ENCODE results near the gene CARD6.
"Not testable (repeated sequence)": the region's sequence is repeated elsewhere in the genome, so short reads cannot be mapped to it uniquely, and the experiment has no call there.

CARD6 gene

GRCh38 chr5:40879163-40879942 lies 38.2 kb downstream of the CARD6 start:
- Histone ChIP-seq H3K27me3 (ENCODE audit: control insufficient read depth in 1 of 2, insufficient read depth in 2 of 2, low read length in 2 of 2) (no peaks in the 10 kb centered on the region), H3K36me3 (ENCODE audit: insufficient read depth, low read length) (no peaks in the 10 kb centered on the region), H3K27ac (ENCODE audit: low read depth, low read length) (no peak overlapping the region), H3K9me3 (ENCODE audit: low read length) (no peaks in the 10 kb centered on the region), H3K4me1 (ENCODE audit: insufficient read depth, low read length) (no peaks in the 10 kb centered on the region), H3K4me3 (ENCODE audit: low read depth in 1 of 2, low read length in 2 of 2) (no peak overlapping the region), H3K9ac (ENCODE audit: low read length) (no peak overlapping the region)

GRCh38 chr5:40882291-40882690 lies 41.1 kb downstream of the CARD6 start:
- Histone ChIP-seq H3K9ac (ENCODE audit: low read length) (no peak overlapping the region), H3K4me3 (ENCODE audit: low read depth in 1 of 2, low read length in 2 of 2) (no peak overlapping the region), H3K9me3 (ENCODE audit: low read length) (no peaks in the 10 kb centered on the region), H3K4me1 (ENCODE audit: insufficient read depth, low read length) (no peaks in the 10 kb centered on the region), H3K36me3 (ENCODE audit: insufficient read depth, low read length) (no peaks in the 10 kb centered on the region), H3K27me3 (ENCODE audit: control insufficient read depth in 1 of 2, insufficient read depth in 2 of 2, low read length in 2 of 2) (no peaks in the 10 kb centered on the region), H3K27ac (ENCODE audit: low read depth, low read length) (no peak overlapping the region)

DNA sequence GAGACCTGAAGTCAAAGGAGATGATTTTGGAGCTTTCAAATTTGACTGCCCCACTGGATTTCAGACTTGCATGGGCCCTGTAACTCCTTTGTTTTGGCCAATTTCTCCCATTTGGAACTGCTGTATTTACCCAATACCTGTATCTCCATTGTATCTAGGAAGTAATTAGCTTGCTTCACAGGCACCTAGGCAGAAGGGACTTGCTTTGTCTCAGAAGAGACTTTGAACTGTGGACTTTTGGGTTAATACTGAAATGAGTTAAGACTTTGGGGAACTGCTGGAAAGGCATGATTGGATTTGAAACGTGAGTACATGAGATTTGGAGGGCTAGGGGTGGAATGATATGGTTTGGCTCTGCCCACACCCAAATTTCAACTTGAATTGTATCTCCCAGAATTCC lies 41.9 kb downstream of the CARD6 start:
- H3K27me3 ChIP-seq (ENCODE audit: control insufficient read depth in 1 of 2, insufficient read depth in 2 of 2, low read length in 2 of 2); H3K36me3 ChIP-seq (ENCODE audit: insufficient read depth, low read length); H3K9me3 ChIP-seq (ENCODE audit: low read length); H3K4me1 ChIP-seq (ENCODE audit: insufficient read depth, low read length); H3K4me3 ChIP-seq (ENCODE audit: low read depth in 1 of 2, low read length in 2 of 2); H3K27ac ChIP-seq (ENCODE audit: low read depth, low read length); H3K9ac ChIP-seq (ENCODE audit: low read length): not testable (repeated sequence)

DNA sequence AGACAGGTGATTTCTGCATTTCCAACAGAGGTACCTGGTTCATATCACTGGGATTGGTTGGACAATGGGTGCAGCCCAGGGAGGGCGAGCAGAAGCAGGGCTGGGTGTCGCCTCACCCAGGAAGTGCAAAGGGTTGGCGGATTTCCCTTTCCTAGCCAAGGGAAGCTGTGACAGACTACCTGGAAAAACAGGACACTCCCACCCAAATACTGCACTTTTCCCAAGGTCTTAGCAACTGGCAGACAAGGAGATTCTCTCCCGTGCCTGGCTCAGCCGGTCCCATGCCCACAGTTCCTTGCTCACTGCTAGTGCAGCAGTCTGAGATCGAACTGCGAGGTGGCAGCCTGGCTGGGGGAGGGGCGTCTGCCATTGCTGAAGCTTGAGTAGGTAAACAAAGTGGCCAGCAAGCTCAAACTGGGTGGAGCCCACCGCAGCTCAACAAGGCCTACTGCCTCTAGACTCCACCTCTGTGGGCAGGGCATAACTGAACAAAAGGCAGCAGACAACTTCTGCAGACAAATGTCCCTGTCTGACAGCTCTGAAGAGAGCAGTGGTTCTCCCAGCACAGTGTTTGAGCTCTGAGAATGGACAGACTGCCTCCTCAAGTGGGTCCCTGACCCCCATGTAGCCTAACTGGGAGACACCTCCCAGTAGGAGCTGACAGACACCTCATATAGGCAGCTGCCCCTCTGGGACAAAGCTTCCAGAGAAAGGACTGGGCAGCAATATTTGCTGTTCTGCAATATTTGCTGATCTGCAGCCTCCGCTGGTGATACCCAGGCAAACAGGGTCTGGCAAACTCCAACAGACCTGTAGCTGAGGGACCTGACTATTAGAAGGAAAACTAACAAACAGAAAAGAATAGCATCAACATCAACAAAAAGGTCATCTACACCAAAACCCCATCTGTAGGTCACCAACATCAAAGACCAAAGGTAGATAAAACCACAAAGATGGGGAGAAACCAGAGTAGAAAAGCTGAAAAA lies 54.6 kb downstream of the CARD6 start:
- not testable (repeated sequence) for H3K4me1 ChIP-seq (ENCODE audit: insufficient read depth, low read length); H3K9ac ChIP-seq (ENCODE audit: low read length); H3K4me3 ChIP-seq (ENCODE audit: low read depth in 1 of 2, low read length in 2 of 2); H3K36me3 ChIP-seq (ENCODE audit: insufficient read depth, low read length); H3K27ac ChIP-seq (ENCODE audit: low read depth, low read length); H3K27me3 ChIP-seq (ENCODE audit: control insufficient read depth in 1 of 2, insufficient read depth in 2 of 2, low read length in 2 of 2); H3K9me3 ChIP-seq (ENCODE audit: low read length)

GRCh38 chr5:40904205-40904993 lies 63.2 kb downstream of the CARD6 start:
- Histone ChIP-seq H3K9me3 (ENCODE audit: low read length) (no peaks in the 10 kb centered on the region), H3K27me3 (ENCODE audit: control insufficient read depth in 1 of 2, insufficient read depth in 2 of 2, low read length in 2 of 2) (no peaks in the 10 kb centered on the region), H3K4me3 (ENCODE audit: low read depth in 1 of 2, low read length in 2 of 2) (no peak overlapping the region), H3K36me3 (ENCODE audit: insufficient read depth, low read length) (no peaks in the 10 kb centered on the region), H3K27ac (ENCODE audit: low read depth, low read length) (no peak overlapping the region), H3K4me1 (ENCODE audit: insufficient read depth, low read length) (no peaks in the 10 kb centered on the region), H3K9ac (ENCODE audit: low read length) (no peak overlapping the region)

GRCh38 chr5:40904994-40905306 lies 63.8 kb downstream of the CARD6 start:
- Histone ChIP-seq H3K4me1 (ENCODE audit: insufficient read depth, low read length) (no peaks in the 10 kb centered on the region), H3K27ac (ENCODE audit: low read depth, low read length) (no peak overlapping the region), H3K4me3 (ENCODE audit: low read depth in 1 of 2, low read length in 2 of 2) (no peak overlapping the region), H3K9ac (ENCODE audit: low read length) (no peak overlapping the region), H3K9me3 (ENCODE audit: low read length) (no peaks in the 10 kb centered on the region), H3K36me3 (ENCODE audit: insufficient read depth, low read length) (no peaks in the 10 kb centered on the region), H3K27me3 (ENCODE audit: control insufficient read depth in 1 of 2, insufficient read depth in 2 of 2, low read length in 2 of 2) (no peaks in the 10 kb centered on the region)

- no peak overlapping the region for H3K4me3 ChIP-seq (ENCODE audit: low read depth in 1 of 2, low read length in 2 of 2)
- H3K27ac ChIP-seq (ENCODE audit: low read depth, low read length): no peak overlapping the region
- no peaks in the 10 kb centered on the region for H3K27me3 ChIP-seq (ENCODE audit: control insufficient read depth in 1 of 2, insufficient read depth in 2 of 2, low read length in 2 of 2)
- no peaks in the 10 kb centered on the region for H3K9me3 ChIP-seq (ENCODE audit: low read length)
- no peak overlapping the region for H3K9ac ChIP-seq (ENCODE audit: low read length)
- no peaks in the 10 kb centered on the region for H3K4me1 ChIP-seq (ENCODE audit: insufficient read depth, low read length)
- no peaks in the 10 kb centered on the region for H3K36me3 ChIP-seq (ENCODE audit: insufficient read depth, low read length)
Measured at GRCh38 chr5:40906351-40906751, 65.2 kb downstream of the CARD6 start.

DNA sequence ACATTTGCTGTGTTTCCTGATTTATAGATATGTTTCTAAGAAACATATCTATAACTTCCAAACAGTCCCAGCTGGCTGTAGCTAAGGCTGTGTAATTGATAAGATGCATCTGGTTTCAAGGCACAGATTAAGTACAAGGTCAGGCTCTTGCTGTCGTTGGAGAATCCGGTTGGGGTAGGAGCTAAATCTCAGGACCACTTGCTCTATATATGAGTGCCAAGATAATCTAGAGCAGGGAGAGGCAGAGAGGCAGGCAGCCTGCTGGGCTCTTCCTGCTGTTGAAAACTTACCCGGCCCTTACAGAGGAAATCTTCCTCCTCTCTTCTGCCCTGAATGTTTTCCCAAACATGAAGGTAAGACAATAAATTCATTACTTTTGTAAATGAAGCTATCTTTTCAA lies 68.1 kb downstream of the CARD6 start, which contains the start of gene C7:
Gene C7, plus strand, starts transcription at position 234 of the 400 bp plus-strand sequence. Its CDS starts 114 bp downstream, at position 348.
- Histone ChIP-seq H3K4me1 (ENCODE audit: insufficient read depth, low read length) (no peaks in the 10 kb centered on the region), H3K9ac (ENCODE audit: low read length) (no peak within 1 kb of the TSS), H3K4me3 (ENCODE audit: low read depth in 1 of 2, low read length in 2 of 2) (peak within 1 kb of the TSS in 1 of 2 donors; percentile 35), H3K9me3 (ENCODE audit: low read length) (no peaks in the 10 kb centered on the region), H3K27ac (ENCODE audit: low read depth, low read length) (no peak within 1 kb of the TSS), H3K36me3 (ENCODE audit: insufficient read depth, low read length) (no peaks in the 10 kb centered on the region), H3K27me3 (ENCODE audit: control insufficient read depth in 1 of 2, insufficient read depth in 2 of 2, low read length in 2 of 2) (no peaks in the 10 kb centered on the region)

DNA sequence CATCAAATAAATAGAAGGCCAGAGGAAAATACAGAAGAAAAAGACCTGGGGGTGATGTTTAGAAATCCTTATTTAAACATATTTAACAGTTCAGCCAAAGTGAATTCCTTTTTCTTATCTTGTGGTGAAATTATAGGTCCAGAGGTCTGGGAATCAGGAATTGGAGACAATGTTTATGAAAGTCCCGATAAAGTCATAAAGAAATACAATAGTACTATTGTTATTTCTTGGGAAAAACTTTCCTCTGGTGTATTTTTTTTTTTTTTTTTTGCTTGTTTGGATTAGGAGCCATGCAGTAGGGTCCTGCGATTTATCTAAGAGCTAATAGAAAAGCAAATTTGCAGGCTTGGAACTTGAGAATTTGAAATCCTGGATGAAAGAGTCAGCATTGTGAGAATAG lies 68.6 kb downstream of the CARD6 start:
- no peaks in the 10 kb centered on the region for H3K27me3 ChIP-seq (ENCODE audit: control insufficient read depth in 1 of 2, insufficient read depth in 2 of 2, low read length in 2 of 2)
- H3K36me3 ChIP-seq (ENCODE audit: insufficient read depth, low read length): no peaks in the 10 kb centered on the region
- no peak overlapping the region for H3K9ac ChIP-seq (ENCODE audit: low read length)
- H3K4me1 ChIP-seq (ENCODE audit: insufficient read depth, low read length): no peaks in the 10 kb centered on the region
- H3K4me3 ChIP-seq (ENCODE audit: low read depth in 1 of 2, low read length in 2 of 2): peak overlapping the region in 1 of 2 donors; percentile 35
- no peak overlapping the region for H3K27ac ChIP-seq (ENCODE audit: low read depth, low read length)
- no peaks in the 10 kb centered on the region for H3K9me3 ChIP-seq (ENCODE audit: low read length)

Measured in muscle layer of colon (tissue), 2 donors.